ENCODE data around the gene THY1.
"Not testable (repeated sequence)": the region's sequence is repeated elsewhere in the genome, so short reads cannot be mapped to it uniquely, and the experiment has no call there.

The THY1 gene

GRCh38 chr11:119445379-119445778 is 22.4 kb upstream of the THY1 start:
- DNase-seq = no peak

DNA sequence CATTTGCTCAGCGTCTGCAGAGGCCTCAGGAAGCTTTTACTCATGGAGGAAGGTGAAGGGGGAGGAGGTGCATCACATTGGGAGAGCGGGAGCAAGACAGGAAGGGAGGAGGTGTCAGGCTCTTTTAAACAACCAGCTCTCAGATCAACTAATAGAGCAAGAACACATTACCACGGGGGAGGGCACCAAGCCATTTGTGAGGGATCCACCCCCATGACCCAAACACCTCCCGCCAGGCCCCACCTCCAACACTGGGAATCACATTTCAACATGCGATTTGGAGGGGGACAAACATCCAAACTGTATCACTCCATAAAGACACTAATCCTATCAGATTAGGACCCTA is 18.9 kb upstream of the THY1 start:
- no peak for DNase-seq

- DNase-seq = no peak
These were observed 15.6 kb upstream of the THY1 start for GRCh38 chr11:119438599-119438998.

GRCh38 chr11:119437521-119437920 is 14.5 kb upstream of the THY1 start:
- not testable (repeated sequence) for DNase-seq

DNA sequence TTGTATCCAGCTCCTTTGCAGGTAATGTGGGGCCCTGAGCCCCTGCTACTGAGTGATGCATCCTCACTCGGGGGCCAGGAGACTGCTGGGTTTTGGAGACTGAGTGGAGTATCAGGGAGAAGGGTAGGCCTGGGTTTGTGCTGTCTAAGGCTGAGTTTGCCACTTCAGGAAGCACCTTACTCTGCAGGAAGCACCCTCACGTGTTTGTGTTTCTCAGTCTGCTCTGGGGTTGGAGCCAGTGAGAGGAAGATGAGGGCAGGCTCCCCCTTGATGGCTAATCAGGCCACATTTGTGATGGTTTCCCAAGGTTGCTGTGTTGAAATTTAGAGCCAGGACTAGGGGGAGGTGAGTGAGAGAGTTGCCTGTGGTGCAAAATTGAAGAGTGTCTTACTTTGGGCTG is 13.7 kb upstream of the THY1 start:
- no peak for DNase-seq

DNA sequence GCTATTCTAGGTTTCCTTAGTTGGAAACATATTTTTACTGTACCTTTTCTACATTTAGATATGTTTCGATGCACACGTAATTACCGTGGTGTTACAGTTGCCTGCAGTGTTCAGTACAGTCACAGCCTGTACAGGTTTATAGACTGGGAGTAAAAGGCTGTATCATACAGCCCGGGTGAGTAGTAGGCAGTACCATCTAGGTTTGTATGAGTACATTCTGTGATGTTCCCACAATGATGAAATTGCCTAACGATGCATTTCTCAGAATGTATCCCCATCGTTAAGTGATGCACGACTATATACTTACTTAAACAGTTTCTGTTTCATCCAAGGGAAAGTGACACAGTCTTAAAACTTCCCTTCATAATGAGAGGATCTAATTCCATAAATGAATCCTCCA is 13.1 kb upstream of the THY1 start:
- no peak for DNase-seq

- peak; percentile 25 for DNase-seq
These were observed 11.8 kb upstream of the THY1 start for GRCh38 chr11:119434591-119435330.

DNA sequence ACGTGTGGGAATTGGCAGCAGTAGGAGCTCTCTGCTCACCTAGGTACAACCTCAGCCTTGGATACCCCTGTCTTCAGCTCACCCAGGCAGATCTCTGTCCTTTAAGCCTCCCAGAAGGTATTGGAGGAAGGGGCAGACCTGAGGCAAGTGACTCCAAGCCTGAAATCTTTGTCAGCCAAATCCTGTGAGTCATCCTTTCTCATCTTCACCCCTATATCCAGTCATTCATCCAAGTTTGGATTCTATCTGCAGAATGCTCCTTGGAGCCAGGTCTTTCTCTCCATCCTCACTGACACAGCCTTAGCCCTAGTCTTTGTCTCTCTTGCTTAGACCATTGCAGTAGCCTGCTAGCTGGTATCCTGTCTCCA is 10.4 kb upstream of the THY1 start:
- peak; percentile 81 for DNase-seq

DNA sequence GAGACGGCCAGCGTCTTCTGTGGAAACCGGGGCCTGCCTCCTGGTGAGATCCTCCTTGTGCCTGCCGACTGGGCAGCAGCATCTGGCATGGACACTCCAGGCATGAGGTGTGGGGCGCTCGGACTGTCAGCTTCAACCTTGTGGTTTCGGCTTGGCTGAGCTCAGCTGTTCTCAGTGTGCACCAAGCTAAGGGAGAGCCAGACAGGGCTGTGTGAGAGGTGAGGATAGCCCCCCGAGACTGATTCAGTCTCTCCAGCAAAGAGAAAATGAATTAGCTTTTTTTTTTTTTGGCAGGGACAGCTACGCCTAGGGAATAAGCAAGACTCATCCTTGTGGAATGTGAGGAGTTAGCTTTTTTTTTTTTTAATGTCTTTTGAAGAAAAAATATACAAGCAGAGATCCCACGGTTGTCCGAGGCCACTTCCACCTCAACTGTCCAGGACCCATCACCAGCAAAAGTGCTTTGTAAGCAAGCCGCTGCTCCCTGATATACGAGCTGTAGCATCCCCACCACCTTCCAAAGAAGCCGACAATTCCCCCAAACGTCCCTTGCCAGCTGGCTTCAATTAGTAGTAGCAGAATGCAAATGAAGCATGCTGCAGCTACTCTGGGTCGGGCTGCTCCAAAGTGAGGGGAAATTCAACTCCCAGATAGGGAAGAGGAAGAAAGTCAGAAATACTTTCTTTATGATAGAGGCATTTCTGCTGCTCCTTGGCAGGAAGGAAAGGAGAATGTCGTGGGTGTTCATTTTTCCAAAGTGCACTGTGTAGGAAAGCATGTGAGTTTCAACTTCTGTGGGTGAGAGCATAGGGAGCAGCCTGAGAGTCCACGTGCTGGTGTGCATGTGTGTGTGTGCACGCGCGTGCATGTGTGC is 9.7 kb upstream of the THY1 start:
- DNase-seq = peak; percentile 93

GRCh38 chr11:119431523-119431922 is 8.6 kb upstream of the THY1 start:
- DNase-seq = no peak

DNA sequence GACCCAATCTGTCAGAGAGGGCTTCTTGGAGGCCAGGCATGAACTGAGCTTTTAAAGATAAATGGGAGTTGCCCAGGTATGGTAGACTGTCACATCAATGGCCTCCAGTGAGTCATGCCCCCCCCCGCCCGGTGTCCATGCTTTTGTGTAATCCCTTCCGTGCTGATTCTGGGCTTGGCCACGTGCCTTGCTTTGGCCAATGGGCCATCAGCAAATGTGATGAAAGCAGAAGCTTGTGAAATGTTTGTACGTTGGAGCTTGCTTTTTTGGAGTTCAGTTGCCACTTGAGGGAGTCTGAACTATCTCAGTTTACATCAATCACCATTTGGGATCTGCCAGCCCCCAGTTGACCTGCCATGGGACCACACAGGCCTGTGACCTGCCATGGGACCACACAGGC is 4.3 kb upstream of the THY1 start:
- DNase-seq = no peak

- DNase-seq = no peak
These were observed 3.2 kb upstream of the THY1 start for GRCh38 chr11:119426142-119426541.

GRCh38 chr11:119424775-119425174 is 1.8 kb upstream of the THY1 start:
- no peak for DNase-seq

DNA sequence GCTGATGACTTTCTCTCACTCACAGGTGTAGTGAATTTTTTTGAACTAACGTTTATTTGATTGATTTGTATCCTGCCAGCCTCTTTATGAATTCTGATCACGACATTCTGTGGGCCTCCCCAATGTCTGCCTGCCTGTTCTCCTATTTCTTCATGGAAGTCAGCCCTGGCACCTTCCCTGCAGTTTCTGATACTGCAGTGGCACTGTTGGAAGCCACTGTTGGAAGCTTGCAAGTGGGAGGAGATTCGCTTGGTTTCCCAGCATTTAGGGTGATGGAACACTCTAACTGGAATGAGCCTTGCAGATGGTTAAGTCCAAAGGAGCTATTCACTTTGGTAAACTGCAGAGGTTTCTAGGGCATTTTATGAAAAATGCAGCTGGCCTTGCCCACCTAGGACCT is 1.3 kb upstream of the THY1 start:
- DNase-seq = no peak

DNA sequence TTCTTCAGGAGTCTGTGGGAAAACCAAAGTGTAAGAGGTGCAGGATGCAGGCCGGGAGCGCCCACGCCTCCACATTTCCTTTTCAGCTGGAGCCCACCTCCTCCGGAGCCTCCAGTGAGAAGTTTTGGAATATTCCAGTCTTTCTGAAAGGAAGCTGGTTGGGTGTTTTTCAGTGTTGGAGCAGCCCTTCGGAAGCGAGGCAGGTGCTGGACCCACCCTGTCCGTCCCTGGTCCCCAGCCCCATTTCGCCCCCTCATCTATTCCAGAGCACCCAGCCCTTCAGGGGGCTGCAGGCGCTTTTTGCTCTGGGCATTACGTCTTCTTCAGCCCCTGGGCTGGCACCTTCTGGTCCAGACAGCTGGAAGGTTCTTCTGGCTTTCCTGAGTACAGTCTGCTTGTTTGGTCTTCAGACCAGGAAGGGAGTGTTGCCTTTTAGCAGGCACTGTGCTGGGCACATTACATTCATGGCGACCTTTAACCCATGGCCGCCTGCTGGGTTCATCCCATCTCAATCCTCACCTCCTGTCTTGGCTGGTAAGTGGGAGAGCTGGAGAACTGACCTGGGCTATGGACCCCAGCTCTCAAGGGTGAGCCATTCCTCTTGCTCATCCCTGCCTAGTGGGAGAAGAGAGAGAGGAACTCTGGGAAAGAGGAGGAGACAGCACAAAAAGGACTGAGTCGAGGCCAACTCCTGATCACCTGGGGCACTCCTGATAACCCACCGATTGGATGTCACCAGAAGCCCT is 710 bp upstream of the THY1 start:
- peak; percentile 41 for DNase-seq

DNA sequence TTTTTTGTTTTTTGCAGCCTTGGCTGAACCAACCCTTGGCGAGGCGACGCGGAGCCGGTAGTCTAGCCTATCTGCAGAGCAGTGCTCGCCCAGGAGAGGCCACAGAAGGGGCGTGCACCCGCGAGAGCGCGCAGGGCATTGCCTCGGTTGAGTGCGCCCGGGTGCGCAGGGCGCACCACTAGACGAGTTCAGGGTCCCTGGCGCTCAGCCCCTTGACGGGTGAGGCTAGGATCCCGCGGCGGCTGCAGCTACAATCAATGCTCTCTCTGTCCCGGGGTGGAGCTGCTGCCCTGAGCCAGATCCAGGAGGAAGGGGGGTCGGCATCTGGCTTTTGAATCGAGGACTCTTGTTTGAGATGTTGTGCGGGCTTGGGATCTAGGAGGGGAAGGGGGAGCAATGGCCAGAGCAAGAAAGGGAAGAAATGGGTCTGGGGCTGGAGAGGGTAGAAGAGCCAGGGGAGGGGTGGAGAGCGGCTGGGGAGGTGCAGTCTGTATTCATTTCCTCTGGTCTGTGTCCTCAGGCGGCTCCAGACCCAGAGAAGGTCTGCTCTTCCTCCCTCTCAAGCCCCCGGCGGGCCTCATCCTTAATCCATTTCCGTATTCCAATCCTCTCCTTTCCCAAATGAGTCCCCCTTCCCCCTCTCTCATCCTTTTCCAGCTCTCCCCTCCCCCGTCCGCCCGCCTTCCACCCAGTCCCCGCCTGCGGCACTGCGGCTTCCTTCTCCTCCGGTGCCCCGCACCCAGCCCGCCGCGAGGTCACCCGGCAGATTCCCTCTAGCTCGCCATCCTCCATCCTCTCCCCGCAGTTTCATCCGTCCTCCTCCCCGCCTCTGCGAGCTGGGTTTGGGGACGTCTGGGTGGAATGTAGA is 797 bp downstream of the THY1 start:
- peak; percentile 64 for DNase-seq

DNA sequence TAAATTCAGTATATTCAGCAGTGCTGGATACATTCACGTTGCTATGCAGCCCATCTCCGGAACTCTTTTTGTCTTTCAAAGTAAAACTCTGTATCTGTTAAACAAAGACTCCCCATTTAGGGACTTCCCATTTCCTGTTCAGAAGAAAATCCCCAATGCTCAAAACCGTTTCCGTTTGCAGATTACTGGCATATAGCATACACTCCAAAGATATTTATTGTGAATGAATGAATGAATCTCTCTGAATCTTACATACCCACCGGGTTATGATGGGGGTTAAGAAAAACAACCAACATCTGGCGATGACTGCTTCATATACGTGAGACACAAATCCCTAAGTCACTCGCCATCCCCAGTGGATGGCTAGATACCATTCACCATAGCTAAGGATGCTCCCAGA is 1.6 kb downstream of the THY1 start:
- DNase-seq = peak; percentile 20

GRCh38 chr11:119420631-119421030 is 2.3 kb downstream of the THY1 start:
- no peak for DNase-seq

DNA sequence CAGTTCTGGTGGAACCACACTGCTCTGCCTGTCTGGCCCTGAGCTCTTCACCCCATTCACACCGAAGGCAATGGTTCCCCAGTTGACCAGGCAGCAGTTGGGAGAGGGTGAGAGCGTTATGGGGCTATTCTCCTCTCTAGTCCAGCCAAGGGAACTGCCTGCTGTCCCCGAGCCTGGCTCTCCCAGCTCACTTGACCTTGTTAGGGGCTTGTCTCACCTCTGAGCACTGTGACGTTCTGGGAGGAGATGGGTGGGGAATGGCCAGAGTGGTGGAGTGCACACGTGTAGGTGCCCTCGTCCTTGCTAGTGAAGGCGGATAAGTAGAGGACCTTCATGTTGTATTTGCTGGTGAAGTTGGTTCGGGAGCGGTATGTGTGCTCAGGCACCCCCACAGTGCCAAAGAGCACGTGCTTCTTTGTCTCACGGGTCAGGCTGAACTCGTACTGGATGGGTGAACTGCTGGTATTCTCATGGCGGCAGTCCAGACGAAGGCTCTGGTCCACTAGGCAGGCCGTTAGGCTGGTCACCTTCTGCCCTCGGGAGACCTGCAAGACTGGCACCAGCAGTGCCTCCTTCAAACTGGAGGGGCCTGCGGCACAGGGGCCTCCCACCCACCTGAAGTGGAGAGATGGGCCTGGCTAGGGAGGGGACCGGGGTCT is 3.0 kb downstream of the THY1 start:
- no peak for DNase-seq

DNA sequence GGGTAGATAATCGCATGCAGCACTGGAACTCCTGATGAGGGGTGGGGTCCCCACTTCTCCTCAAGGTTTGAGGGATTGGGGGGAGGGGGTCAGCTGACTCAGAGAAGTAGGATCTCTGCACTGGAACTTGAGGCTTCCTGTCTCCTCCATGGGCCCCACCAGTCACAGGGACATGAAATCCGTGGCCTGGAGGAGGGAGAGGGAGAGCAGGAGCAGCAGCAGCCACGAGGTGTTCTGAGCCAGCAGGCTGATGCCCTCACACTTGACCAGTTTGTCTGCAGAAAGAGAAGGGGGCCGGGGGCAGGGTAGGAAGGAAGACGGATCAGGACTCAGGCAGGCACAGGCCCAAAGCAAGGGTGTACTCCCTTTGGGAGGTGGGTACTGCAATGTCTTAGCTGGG is 3.7 kb downstream of the THY1 start:
- no peak for DNase-seq

DNA sequence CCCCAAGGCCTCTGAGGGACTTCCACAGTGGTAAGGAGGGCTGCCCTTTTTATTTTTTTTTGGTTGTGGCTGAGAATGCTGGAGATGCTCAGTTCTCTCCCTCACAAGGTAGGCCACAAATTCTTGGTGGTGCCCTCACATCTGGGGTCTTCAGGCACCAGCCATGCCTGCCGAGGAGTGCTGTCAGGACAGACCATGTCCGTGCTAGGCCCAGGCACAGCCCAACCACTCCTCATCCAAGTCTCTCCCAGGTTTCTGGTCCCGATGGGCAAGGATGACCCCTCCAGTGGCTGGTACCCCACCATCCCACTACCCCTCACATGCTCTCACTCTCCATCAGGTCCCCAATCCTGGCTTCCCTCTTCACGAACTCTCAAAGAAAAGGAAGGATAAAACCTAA is 4.2 kb downstream of the THY1 start:
- no peak for DNase-seq

Data from fibroblast of skin of right quadriceps (primary cell).